Small intestine (tissue), 7 donors: ENCODE results near the gene ATP9A. TPM values are rescaled to one million over a fixed set of nuclear protein-coding genes. Genes with fewer than 3 reads are reported as not detected.

Experiments
- DNase-seq, 2 donors: peaks; one replicate each; pipeline versions ENCODE4 v3.0.0 to v3.0.0-alpha.2; 2013
- FAIRE-seq: peaks from 2 replicates; lab custom pipeline; 2012; peaks lifted over from hg19 to GRCh38; lab: Jason Lieb, UNC
- H3K27ac ChIP-seq, 3 donors: one replicate each; pipeline ENCODE4 v1.5.1; 2013; ENCODE audit warnings: low read length in 2 of 3, mild to moderate bottlenecking in 2 of 3, control low read depth in 1 of 3, inconsistent platforms in 1 of 3, low read depth in 1 of 3, moderate library complexity in 1 of 3
- H3K27me3 ChIP-seq, 3 donors: one replicate each; pipeline ENCODE4 v1.6.1; 2013; ENCODE audit warnings: low read length in 3 of 3, inconsistent platforms in 1 of 3; ENCODE audit not compliant: control insufficient read depth in 3 of 3, insufficient read depth in 3 of 3
- H3K36me3 ChIP-seq, 3 donors: one replicate each; pipeline ENCODE4 v1.6.1; 2013; ENCODE audit warnings: low read length in 3 of 3, inconsistent platforms in 1 of 3, low read depth in 1 of 3, mild to moderate bottlenecking in 1 of 3, moderate library complexity in 1 of 3; ENCODE audit not compliant: control insufficient read depth in 3 of 3, insufficient read depth in 2 of 3
- H3K4me1 ChIP-seq, 3 donors: one replicate each; pipeline ENCODE4 v1.6.1; 2013; ENCODE audit warnings: low read length in 2 of 3, inconsistent platforms in 1 of 3, low read depth in 1 of 3, mild to moderate bottlenecking in 1 of 3, moderate library complexity in 1 of 3; ENCODE audit not compliant: control insufficient read depth in 3 of 3, insufficient read depth in 2 of 3
- H3K4me3 ChIP-seq, 3 donors: one replicate each; pipeline ENCODE4 v1.5.1; 2013; ENCODE audit warnings: low read length in 3 of 3, control low read depth in 1 of 3, inconsistent platforms in 1 of 3, low read depth in 1 of 3, mild to moderate bottlenecking in 1 of 3, moderate library complexity in 1 of 3
- H3K9me3 ChIP-seq, 2 donors: one replicate each; pipeline ENCODE4 v1.6.1; 2013; ENCODE audit warnings: low read depth in 1 of 2, low read length in 1 of 2; ENCODE audit not compliant: control insufficient read depth in 2 of 2, insufficient read depth in 1 of 2
- whole genome bisulfite sequencing, 3 donors: extraction: QIAGEN DNeasy Blood & Tissue Kit; methylation state at CpG; one replicate each; pipeline ENCODE4 v1.1.7; 2013; 5-methylcytosine and 5-hydroxymethylcytosine counted together
- polyA plus RNA-seq, 4 donors: library from polyadenylated mRNA; stranded (reverse) in 3 of 4; unstranded in 1 of 4; fragments of 200-250 nt in 3 of 4; fragments of 120-200 nt in 1 of 4; gene quantifications; one replicate each; pipeline versions ENCODE4 v1.2.1 to v1.2.3, GENCODE V29; 2013
- donor health status: healthy with polysubstance abuse.
- donor health status: control.
- donor health status: control.
- donor health status: Bipolar disorder and iron deficiency.
- donor health status: healthy.

The ATP9A gene
- polyA plus RNA-seq, 4 donors: 4.1 to 49.0 (median 10.4) TPM

- Histone ChIP-seq H3K27me3 (no peaks in the 10 kb centered on the region), H3K4me1 (no peaks in the 10 kb centered on the region), H3K27ac (no peak overlapping the region), H3K9me3 (no peaks in the 10 kb centered on the region), H3K36me3 (peaks cover 0 to 7% (median 0%) of the 10 kb centered on the region in 3 donors), H3K4me3 (no peak overlapping the region)
- WGBS, 3 donors: 91 to 92% (median 92%) methylated on average over 8 of the region's 8 CpGs
- DNase-seq (no peak), FAIRE-seq (no peak)
Observed at GRCh38 chr20:51592564-51592963, 175.6 kb downstream of the ATP9A start.

- Histone ChIP-seq H3K4me3 (no peak overlapping the region), H3K27ac (no peak overlapping the region), H3K27me3 (no peaks in the 10 kb centered on the region), H3K4me1 (no peaks in the 10 kb centered on the region), H3K36me3 (peaks cover 0 to 4% (median 0%) of the 10 kb centered on the region in 3 donors), H3K9me3 (no peaks in the 10 kb centered on the region)
- FAIRE-seq (no peak), DNase-seq (no peak)
- WGBS, 3 donors: 88 to 93% (median 89%) methylated on average over 10 of the region's 10 CpGs
Observed at GRCh38 chr20:51591871-51592270, 176.3 kb downstream of the ATP9A start.

GRCh38 chr20:51588762-51589161 is 179.4 kb downstream of the ATP9A start:
- no peak overlapping the region for H3K27ac ChIP-seq
- no peak for DNase-seq
- H3K4me3 ChIP-seq: no peak overlapping the region
- no peak for FAIRE-seq
- no peaks in the 10 kb centered on the region for H3K36me3 ChIP-seq
- H3K4me1 ChIP-seq: no peaks in the 10 kb centered on the region
- H3K9me3 ChIP-seq: no peaks in the 10 kb centered on the region
- WGBS, 3 donors: 58 to 60% (median 60%) methylated on average over 3 of the region's 3 CpGs
- H3K27me3 ChIP-seq: no peaks in the 10 kb centered on the region

- no peaks in the 10 kb centered on the region for H3K9me3 ChIP-seq
- H3K27me3 ChIP-seq: no peaks in the 10 kb centered on the region
- FAIRE-seq (no peak), DNase-seq (no peak)
- 89 to 94% (median 91%) methylated on average over 4 of the region's 4 CpGs for WGBS, 3 donors
- H3K36me3 ChIP-seq: no peaks in the 10 kb centered on the region
- no peak overlapping the region for H3K4me3 ChIP-seq
- H3K27ac ChIP-seq: no peak overlapping the region
- no peaks in the 10 kb centered on the region for H3K4me1 ChIP-seq
Observed at GRCh38 chr20:51587145-51587544, 181.0 kb downstream of the ATP9A start.

GRCh38 chr20:51586005-51586440 is 182.2 kb downstream of the ATP9A start:
- 77 to 84% (median 80%) methylated on average over 4 of the region's 4 CpGs for WGBS, 3 donors

GRCh38 chr20:51585148-51585547 is 183.0 kb downstream of the ATP9A start:
- Histone ChIP-seq H3K27me3 (no peaks in the 10 kb centered on the region), H3K4me3 (no peak overlapping the region), H3K9me3 (no peaks in the 10 kb centered on the region), H3K4me1 (no peaks in the 10 kb centered on the region), H3K36me3 (no peaks in the 10 kb centered on the region), H3K27ac (no peak overlapping the region)
- FAIRE-seq (no peak), DNase-seq (no peak)
- WGBS, 3 donors: 84 to 90% (median 90%) methylated on average over 4 of the region's 4 CpGs

More at GRCh38 chr20:51586005-51586440, 182.2 kb downstream of the ATP9A start:
- DNase-seq (no peak), FAIRE-seq (no peak)
- Histone ChIP-seq H3K4me3 (no peak overlapping the region), H3K4me1 (no peaks in the 10 kb centered on the region), H3K27ac (no peak overlapping the region), H3K9me3 (no peaks in the 10 kb centered on the region), H3K36me3 (no peaks in the 10 kb centered on the region), H3K27me3 (no peaks in the 10 kb centered on the region)

- Histone ChIP-seq H3K27me3 (no peaks in the 10 kb centered on the region), H3K27ac (no peak overlapping the region), H3K4me1 (no peaks in the 10 kb centered on the region), H3K36me3 (no peaks in the 10 kb centered on the region), H3K9me3 (no peaks in the 10 kb centered on the region), H3K4me3 (no peak overlapping the region)
- WGBS, 3 donors: 83 to 89% (median 89%) methylated on average over 4 of the region's 4 CpGs
- FAIRE-seq (no peak), DNase-seq (no peak)
Observed at GRCh38 chr20:51584737-51585136, 183.5 kb downstream of the ATP9A start.

- Histone ChIP-seq H3K4me3 (no peak overlapping the region), H3K36me3 (no peaks in the 10 kb centered on the region), H3K27me3 (no peaks in the 10 kb centered on the region), H3K9me3 (no peaks in the 10 kb centered on the region), H3K27ac (no peak overlapping the region), H3K4me1 (no peaks in the 10 kb centered on the region)
- WGBS, 3 donors: 70 to 83% (median 72%) methylated on average over 8 of the region's 8 CpGs
- DNase-seq (no peak), FAIRE-seq (no peak)
Observed at GRCh38 chr20:51584116-51584515, 184.1 kb downstream of the ATP9A start.

- DNase-seq (no peak), FAIRE-seq (no peak)
- no peak overlapping the region for H3K4me3 ChIP-seq
- 92 to 94% (median 93%) methylated on average over 14 of the region's 14 CpGs for WGBS, 3 donors
- no peaks in the 10 kb centered on the region for H3K27me3 ChIP-seq
- H3K27ac ChIP-seq: no peak overlapping the region
- H3K4me1 ChIP-seq: no peaks in the 10 kb centered on the region
- no peaks in the 10 kb centered on the region for H3K36me3 ChIP-seq
- no peaks in the 10 kb centered on the region for H3K9me3 ChIP-seq
Observed at GRCh38 chr20:51583499-51583898, 184.7 kb downstream of the ATP9A start.
